Measurements from ENCODE around the gene RFC3.
"Not testable (repeated sequence)": the region's sequence is repeated elsewhere in the genome, so short reads cannot be mapped to it uniquely, and the experiment has no call there.

The RFC3 gene

GRCh38 chr13:33806470-33807248 is 11.3 kb upstream of the RFC3 start:
- DNase-seq, result no peak

- not testable (repeated sequence) for DNase-seq
These were observed 5.1 kb upstream of the RFC3 start for GRCh38 chr13:33812829-33813228.

GRCh38 chr13:33815011-33815550 is 2.9 kb upstream of the RFC3 start:
- DNase-seq, result no peak

GRCh38 chr13:33816912-33817311 is 1.0 kb upstream of the RFC3 start:
- no peak for DNase-seq

- DNase-seq, result no peak
These were observed 442 bp upstream of the RFC3 start for GRCh38 chr13:33817513-33817900.

GRCh38 chr13:33825083-33825482 is 7.1 kb downstream of the RFC3 start:
- no peak for DNase-seq

- no peak for DNase-seq
These were observed 9.2 kb downstream of the RFC3 start for GRCh38 chr13:33827139-33827538.

GRCh38 chr13:33828431-33829129 is 10.6 kb downstream of the RFC3 start:
- DNase-seq, result no peak

GRCh38 chr13:33832872-33833271 is 14.9 kb downstream of the RFC3 start:
- DNase-seq, result no peak

- DNase-seq, result no peak
These were observed 20.7 kb downstream of the RFC3 start for GRCh38 chr13:33838647-33839046.

GRCh38 chr13:33840402-33840801 is 22.5 kb downstream of the RFC3 start:
- DNase-seq, result no peak

GRCh38 chr13:33842207-33842606 is 24.3 kb downstream of the RFC3 start:
- no peak for DNase-seq

GRCh38 chr13:33842986-33843385 is 25.0 kb downstream of the RFC3 start:
- no peak for DNase-seq

GRCh38 chr13:33845572-33846302 is 27.8 kb downstream of the RFC3 start:
- no peak for DNase-seq

- no peak for DNase-seq
These were observed 28.5 kb downstream of the RFC3 start for GRCh38 chr13:33846303-33847062.

GRCh38 chr13:33849211-33849610 is 31.3 kb downstream of the RFC3 start:
- no peak for DNase-seq

GRCh38 chr13:33855371-33855895 is 37.5 kb downstream of the RFC3 start:
- no peak for DNase-seq

- DNase-seq, result no peak
These were observed 41.8 kb downstream of the RFC3 start for GRCh38 chr13:33859691-33860303.

GRCh38 chr13:33860526-33860925 is 42.6 kb downstream of the RFC3 start:
- no peak for DNase-seq

GRCh38 chr13:33862016-33862415 is 44.1 kb downstream of the RFC3 start:
- DNase-seq, result no peak

Data from nucleus accumbens (tissue), 56 donors.